Mammary epithelial cell (primary cell): ENCODE data around the gene WWC1.

ENCODE experiments used
- CTCF ChIP-seq, 2 donors: IDR thresholded peaks in 1 of 2; conservative IDR thresholded peaks in 1 of 2; 2 replicates each; pipeline ENCODE4 v1.5.1; 2011 to 2012; ENCODE audit warnings: inconsistent platforms in 2 of 2, low read length in 2 of 2, mild to moderate bottlenecking in 2 of 2, control low read depth in 1 of 2, low read depth in 1 of 2; ENCODE audit not compliant: insufficient read depth in 1 of 2; ENCODE audit errors: extremely low read depth in 1 of 2
- EZH2 ChIP-seq: IDR thresholded peaks from 2 replicates; pipeline ENCODE4 v1.6.1; 2012; ENCODE audit warnings: low read length, inconsistent platforms, borderline replicate concordance

- TF ChIP-seq CTCF (conservative IDR thresholded peaks at IDR 0.05 in 1 of 2, IDR thresholded peaks at IDR 0.05 in 1 of 2; ENCODE audit: extremely low read depth in 1 of 2, insufficient read depth in 1 of 2, low read depth in 1 of 2, low read length in 2 of 2), result no peak
- TF ChIP-seq EZH2, result no peak
Observed at GRCh38 chr5:168347368-168348083, 56.1 kb downstream of the WWC1 start.
